Hematopoietic multipotent progenitor cell treated with erythropoietin and hydrocortisone succinate and interleukin-3 and kit ligand, for 8 days (in vitro differentiated cells): ENCODE measurements around the gene KDM7A.
"Not testable (repeated sequence)": the region's sequence is repeated elsewhere in the genome, so short reads cannot be mapped to it uniquely, and the experiment has no call there.

Experiments used
- DNase-seq: peaks from one replicate; pipeline ENCODE4 v3.0.0-alpha.2; 2015

Gene KDM7A

GRCh38 chr7:140176811-140177702 lies at the start of gene KDM7A:
TSS of gene KDM7A (minus strand) at chr7:140176983. CDS start at chr7:140176937, 46 bp downstream.
- peak; percentile 89 for DNase-seq

- no peak for DNase-seq
Observed at GRCh38 chr7:140225562-140226249, 48.9 kb upstream of the KDM7A start.

GRCh38 chr7:140223515-140224221 lies 46.9 kb upstream of the KDM7A start:
- peak; percentile 84 for DNase-seq

- DNase-seq, result no peak
Observed at GRCh38 chr7:140222814-140223213, 46.0 kb upstream of the KDM7A start.

- DNase-seq, result no peak
Observed at GRCh38 chr7:140219672-140220524, 43.1 kb upstream of the KDM7A start.

GRCh38 chr7:140218656-140219055 lies 41.9 kb upstream of the KDM7A start:
- no peak for DNase-seq

- DNase-seq, result no peak
Observed at GRCh38 chr7:140217750-140218501, 41.1 kb upstream of the KDM7A start.

GRCh38 chr7:140215281-140215680 lies 38.5 kb upstream of the KDM7A start:
- no peak for DNase-seq

- no peak for DNase-seq
Observed at GRCh38 chr7:140214075-140214684, 37.4 kb upstream of the KDM7A start.

GRCh38 chr7:140213684-140214074 lies 36.9 kb upstream of the KDM7A start:
- DNase-seq, result no peak

GRCh38 chr7:140212100-140212881 lies 35.5 kb upstream of the KDM7A start:
- DNase-seq, result no peak

GRCh38 chr7:140211698-140212097 lies 34.9 kb upstream of the KDM7A start:
- DNase-seq, result no peak

- DNase-seq, result no peak
Observed at GRCh38 chr7:140209866-140210609, 33.3 kb upstream of the KDM7A start.

GRCh38 chr7:140206616-140207389 lies 30.0 kb upstream of the KDM7A start:
- no peak for DNase-seq

GRCh38 chr7:140205600-140205999 lies 28.8 kb upstream of the KDM7A start:
- no peak for DNase-seq

- no peak for DNase-seq
Observed at GRCh38 chr7:140203556-140203955, 26.8 kb upstream of the KDM7A start.

- not testable (repeated sequence) for DNase-seq
Observed at GRCh38 chr7:140202942-140203341, 26.2 kb upstream of the KDM7A start.

- DNase-seq, result no peak
Observed at GRCh38 chr7:140201393-140201792, 24.6 kb upstream of the KDM7A start.
